Glomerular visceral epithelial cell (primary cell): Measurements from ENCODE around the gene ZNF384.

Experiments used
- DNase-seq: peaks from one replicate; pipeline ENCODE4 v3.0.0-alpha.2; 2016; ENCODE audit errors: extremely low spot score

Gene ZNF384

GRCh38 chr12:6699259-6699988 is 10.2 kb upstream of the ZNF384 start:
- peak; percentile 16 for DNase-seq

DNA sequence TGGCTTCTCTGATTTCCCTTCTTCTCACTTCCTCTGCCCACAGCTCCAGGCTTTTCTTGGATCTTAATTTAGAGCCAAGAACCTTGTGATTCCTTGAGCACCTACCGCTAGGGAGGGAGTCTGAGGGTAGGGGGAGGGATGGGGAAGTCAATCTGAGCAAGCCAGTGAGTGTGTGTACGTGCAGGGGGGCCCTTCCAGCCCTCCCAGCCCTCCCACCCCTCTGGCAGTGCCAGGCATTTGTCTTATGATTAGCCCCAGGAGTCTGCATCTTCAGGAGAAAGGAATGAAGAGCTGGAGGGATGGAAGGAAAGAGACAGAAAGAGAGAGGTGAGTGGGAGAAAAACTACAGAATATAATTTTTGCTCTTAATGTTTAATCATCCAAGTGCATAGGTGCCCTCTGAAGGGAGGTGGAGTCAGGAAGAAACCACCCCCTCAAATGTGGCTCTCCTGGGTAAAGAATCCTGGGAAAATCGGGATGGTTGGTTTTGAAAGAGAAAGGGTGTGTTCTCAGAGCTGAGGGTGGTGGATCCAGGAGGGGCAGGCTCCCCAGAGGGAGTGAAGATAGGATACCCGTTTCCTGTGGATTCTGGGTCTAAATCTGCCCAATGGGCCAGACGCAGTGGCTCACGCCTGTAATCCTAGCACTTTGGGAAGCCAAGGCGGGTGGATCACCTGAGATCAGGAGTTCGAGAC is 9.3 kb upstream of the ZNF384 start:
- DNase-seq = no peak

DNA sequence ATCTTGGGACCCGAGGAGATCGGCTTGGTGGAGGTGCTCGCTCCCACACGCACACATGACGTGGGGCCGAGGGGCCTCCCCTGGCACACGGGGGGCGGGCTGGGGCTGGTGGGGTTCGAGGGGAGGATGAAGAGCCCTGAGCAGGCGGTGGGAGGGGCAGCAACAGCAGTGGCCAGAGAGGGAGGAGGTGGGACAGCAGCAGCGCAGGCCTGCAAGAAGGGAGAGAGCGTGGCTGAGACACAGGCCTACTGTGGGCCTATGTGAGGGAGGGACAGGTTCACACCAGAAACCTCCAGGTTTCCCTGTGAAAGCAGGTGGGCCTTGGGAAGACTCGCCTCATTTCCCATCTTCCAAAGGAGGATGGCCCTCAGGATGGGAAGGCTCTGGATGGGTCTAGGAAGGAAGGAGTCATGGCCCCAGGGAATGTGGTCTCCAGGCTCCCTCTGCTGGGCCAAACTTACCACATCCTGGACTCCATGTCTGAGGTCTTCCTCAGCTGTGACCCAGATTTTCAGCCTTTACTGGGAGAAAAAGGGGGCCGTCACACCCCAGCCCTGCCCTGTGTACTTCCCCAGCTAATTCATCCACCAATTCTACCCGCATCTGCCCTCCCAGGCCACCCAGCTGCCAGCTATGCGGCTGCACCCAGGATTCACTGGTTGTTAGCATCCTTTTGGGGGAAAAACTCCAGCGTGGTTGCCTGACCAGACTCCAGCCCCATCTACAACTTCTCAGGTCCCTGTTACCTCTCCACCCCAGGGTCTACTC is 8.6 kb upstream of the ZNF384 start:
- peak; percentile 67 for DNase-seq

GRCh38 chr12:6696690-6697583 is 7.8 kb upstream of the ZNF384 start:
- no peak for DNase-seq

- DNase-seq = no peak
Observed at GRCh38 chr12:6695313-6696045, 6.3 kb upstream of the ZNF384 start.

- DNase-seq = no peak
Observed at GRCh38 chr12:6694701-6695100, 5.5 kb upstream of the ZNF384 start.

GRCh38 chr12:6693832-6694355 is 4.7 kb upstream of the ZNF384 start:
- DNase-seq = no peak

- no peak for DNase-seq
Observed at GRCh38 chr12:6692888-6693287, 3.7 kb upstream of the ZNF384 start.

- DNase-seq = peak; percentile 58
Observed at GRCh38 chr12:6691473-6691872, 2.3 kb upstream of the ZNF384 start.

DNA sequence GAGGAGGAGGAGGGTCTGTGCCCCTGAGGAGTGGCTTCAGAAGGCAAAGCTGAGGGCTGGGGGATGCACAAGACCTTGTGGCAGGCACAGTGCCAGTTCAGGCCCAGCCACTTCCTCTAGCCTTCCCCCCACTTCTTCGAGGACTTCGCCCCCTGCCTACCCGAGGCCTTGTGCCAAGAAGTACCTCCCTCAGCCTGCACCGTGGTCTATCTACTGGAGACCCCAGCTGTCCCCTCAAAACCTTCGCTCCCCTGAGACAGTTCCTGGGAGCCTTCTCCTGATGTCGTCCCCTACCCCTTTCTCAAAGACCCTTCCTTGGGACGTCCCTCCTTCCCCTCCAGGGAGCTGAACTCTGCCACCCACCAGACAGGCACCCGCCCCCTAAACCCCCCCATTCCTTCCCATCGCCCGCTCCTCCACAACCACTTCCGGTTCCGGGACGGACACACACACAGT is 604 bp downstream of the ZNF384 start:
- no peak for DNase-seq

- DNase-seq = no peak
Observed at GRCh38 chr12:6685814-6686213, 3.4 kb downstream of the ZNF384 start.

DNA sequence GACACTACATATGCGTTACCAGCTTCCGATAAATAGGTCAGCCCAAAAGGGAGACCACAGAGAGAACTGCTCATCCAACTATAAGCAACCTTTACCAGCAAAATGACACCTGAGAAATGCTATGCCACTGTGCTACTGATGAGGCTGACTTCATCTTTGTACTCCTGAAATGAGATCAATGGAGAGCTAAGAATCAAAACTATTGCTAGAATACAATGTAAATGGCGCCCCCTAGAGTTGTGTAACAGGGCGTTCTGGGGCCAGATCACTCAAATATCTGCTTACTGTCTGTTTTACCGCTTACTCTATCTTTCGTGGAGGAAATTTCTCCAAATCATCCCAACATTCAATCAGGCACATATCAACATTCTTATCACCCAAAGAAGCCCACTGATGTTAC is 4.6 kb downstream of the ZNF384 start:
- DNase-seq = no peak

- no peak for DNase-seq
Observed at GRCh38 chr12:6676962-6677361, 12.2 kb downstream of the ZNF384 start.

GRCh38 chr12:6672143-6672542 is 17.0 kb downstream of the ZNF384 start:
- DNase-seq = no peak

DNA sequence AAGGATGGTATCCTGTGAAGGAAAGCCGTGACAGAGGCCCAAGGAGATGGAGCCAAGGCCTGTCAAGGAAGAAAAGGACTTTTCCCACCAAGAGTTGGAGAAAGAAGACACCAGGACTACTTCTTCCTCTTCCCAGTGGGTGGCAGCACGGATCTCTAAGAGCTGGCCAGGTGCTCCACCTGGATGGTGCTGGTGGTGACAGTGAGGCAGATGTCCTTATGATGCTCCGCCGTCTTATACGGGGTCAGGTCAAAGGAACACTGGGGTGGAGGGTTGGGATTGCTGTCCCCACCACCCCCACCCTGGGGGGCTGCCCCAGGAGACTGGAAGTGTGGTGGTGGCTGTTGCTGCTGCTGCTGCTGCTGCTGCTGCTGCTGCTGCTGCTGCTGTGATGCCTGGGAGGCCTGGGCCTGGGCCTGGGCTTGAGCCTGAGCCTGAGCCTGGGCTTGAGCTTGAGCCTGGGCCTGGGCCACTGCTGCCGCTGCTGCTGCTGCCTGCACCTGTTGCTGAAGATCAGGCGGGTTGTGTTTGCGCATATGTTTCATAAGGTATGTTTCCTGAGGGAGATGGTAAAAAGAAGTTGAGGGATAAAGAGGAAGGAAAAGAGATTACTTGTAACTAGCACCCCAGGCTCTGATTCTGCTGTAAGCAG is 21.5 kb downstream of the ZNF384 start:
- DNase-seq = no peak

GRCh38 chr12:6666211-6666610 is 23.0 kb downstream of the ZNF384 start:
- no peak for DNase-seq

DNA sequence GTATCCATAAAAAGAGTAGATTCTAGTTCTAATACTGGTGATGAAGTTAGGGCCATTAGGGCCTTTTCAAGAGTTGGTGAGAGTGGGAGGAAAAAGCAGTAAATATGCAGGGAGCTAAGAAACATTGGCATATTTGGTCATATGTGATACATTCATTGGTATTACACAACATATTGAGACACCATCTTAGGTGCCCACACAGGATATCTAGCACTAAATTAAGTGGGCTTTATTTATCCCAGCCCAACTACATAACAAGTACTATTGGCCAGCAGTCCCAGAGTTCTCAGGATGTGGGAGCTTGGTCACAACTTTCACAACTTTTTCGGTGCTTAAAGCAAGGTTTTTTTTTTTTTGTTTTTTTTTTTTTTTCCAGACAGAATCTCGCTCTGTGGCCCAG is 24.3 kb downstream of the ZNF384 start:
- DNase-seq = no peak

GRCh38 chr12:6662906-6663742 is 26.1 kb downstream of the ZNF384 start, which contains the start of gene ING4:
Gene ING4 (minus strand): TSS chr12:6663119. CDS start chr12:6663101, 18 bp downstream.
- peak; percentile 99 for DNase-seq

- DNase-seq = no peak
Observed at GRCh38 chr12:6662602-6662905, 26.6 kb downstream of the ZNF384 start.
